Nephron (organoid): ENCODE measurements around the gene PWWP2B.

ENCODE experiments used
- H3K27ac Mint-ChIP-seq, 3 experiments: 2 replicates each; pipeline ENCODE4 v1.8.0; 2020; ENCODE audit warnings: mixed read lengths in 3 of 3, mild to moderate bottlenecking in 2 of 3, moderate library complexity in 1 of 3
- H3K27me3 Mint-ChIP-seq: 2 replicates; pipeline ENCODE4 v1.8.0; 2021; ENCODE audit warnings: low read depth, mild to moderate bottlenecking, moderate library complexity, mixed read lengths
- H3K36me3 Mint-ChIP-seq: 2 replicates; pipeline ENCODE4 v1.8.0; 2020; ENCODE audit warnings: low read depth, mixed read lengths
- H3K4me1 Mint-ChIP-seq: 2 replicates; pipeline ENCODE4 v1.8.0; 2020; ENCODE audit warnings: mixed read lengths
- H3K4me3 Mint-ChIP-seq, 3 experiments: 2 replicates each; pipeline ENCODE4 v1.8.0; 2020; ENCODE audit warnings: mild to moderate bottlenecking in 3 of 3, mixed read lengths in 3 of 3, moderate library complexity in 2 of 3
- H3K9me3 Mint-ChIP-seq: 2 replicates; pipeline ENCODE4 v1.8.0; 2020; ENCODE audit warnings: mixed read lengths
- CTCF ChIP-seq, 3 experiments: fragments of 200-600 bp; sonication (generic); IDR thresholded peaks; one replicate each; pipeline ENCODE4 v1.5.0; 2021; ENCODE audit warnings: antibody characterized with exemption in 3 of 3; ENCODE audit not compliant: unreplicated experiment in 3 of 3

Gene PWWP2B

GRCh38 chr10:132414402-132415016 is 17.5 kb downstream of the PWWP2B start:
- Mint-ChIP-seq H3K9me3 (no peaks in the 10 kb centered on the region), H3K4me1 (peaks cover 59% of the 10 kb centered on the region), H3K27ac (peak overlapping the region; percentile 37 to 72 (median 63)), H3K27me3 (no peaks in the 10 kb centered on the region), H3K4me3 (peak overlapping the region in 1 of 3 experiments; percentile 2), H3K36me3 (peaks cover 6% of the 10 kb centered on the region)
- TF ChIP-seq CTCF (IDR thresholded peaks at IDR 0.05; ENCODE audit: unreplicated experiment in 3 of 3), result no peak

- Mint-ChIP-seq H3K27ac (peak overlapping the region; percentile 37 to 72 (median 63)), H3K27me3 (no peaks in the 10 kb centered on the region), H3K9me3 (no peaks in the 10 kb centered on the region), H3K4me1 (peaks cover 55% of the 10 kb centered on the region), H3K36me3 (peaks cover 6% of the 10 kb centered on the region), H3K4me3 (peak overlapping the region in 2 of 3 experiments; percentile 9 to 14)
- TF ChIP-seq CTCF (IDR thresholded peaks at IDR 0.05; ENCODE audit: unreplicated experiment in 3 of 3), result no peak
Measured at GRCh38 chr10:132415255-132415654, 18.3 kb downstream of the PWWP2B start.

GRCh38 chr10:132415956-132416355 is 19.0 kb downstream of the PWWP2B start:
- Mint-ChIP-seq H3K36me3 (peaks cover 6% of the 10 kb centered on the region), H3K4me3 (no peak overlapping the region), H3K4me1 (peaks cover 62% of the 10 kb centered on the region), H3K27me3 (no peaks in the 10 kb centered on the region), H3K9me3 (no peaks in the 10 kb centered on the region), H3K27ac (peak overlapping the region in 1 of 3 experiments; percentile 37)
- no peak for TF ChIP-seq CTCF (IDR thresholded peaks at IDR 0.05; ENCODE audit: unreplicated experiment in 3 of 3)

GRCh38 chr10:132416566-132417256 is 19.7 kb downstream of the PWWP2B start:
- no peaks in the 10 kb centered on the region for H3K27me3 Mint-ChIP-seq
- TF ChIP-seq CTCF (IDR thresholded peaks at IDR 0.05; ENCODE audit: unreplicated experiment in 3 of 3), result no peak
- no peaks in the 10 kb centered on the region for H3K9me3 Mint-ChIP-seq
- H3K36me3 Mint-ChIP-seq, result peaks cover 6% of the 10 kb centered on the region
- no peak overlapping the region for H3K4me3 Mint-ChIP-seq
- peaks cover 55% of the 10 kb centered on the region for H3K4me1 Mint-ChIP-seq
- no peak overlapping the region for H3K27ac Mint-ChIP-seq

GRCh38 chr10:132417257-132417910 is 20.4 kb downstream of the PWWP2B start:
- Mint-ChIP-seq H3K4me1 (peaks cover 50% of the 10 kb centered on the region), H3K4me3 (no peak overlapping the region), H3K27ac (peak overlapping the region in 2 of 3 experiments; percentile 22 to 54), H3K27me3 (no peaks in the 10 kb centered on the region), H3K36me3 (peaks cover 6% of the 10 kb centered on the region), H3K9me3 (no peaks in the 10 kb centered on the region)
- TF ChIP-seq CTCF (IDR thresholded peaks at IDR 0.05; ENCODE audit: unreplicated experiment in 3 of 3), result no peak
